Liver (tissue), 9 donors: ENCODE data around the gene SLC25A42. TPM values are rescaled to one million over a fixed set of nuclear protein-coding genes. Genes with fewer than 3 reads are reported as not detected.

Experiments
- DNase-seq: peaks from one replicate; pipeline ENCODE4 v3.0.0-alpha.2; 2017; ENCODE audit warnings: low spot score
- H3K27ac ChIP-seq, 2 donors: one replicate each; pipeline ENCODE4 v1.7.0; 2013; ENCODE audit warnings: inconsistent platforms in 2 of 2, low read length in 2 of 2, control low read depth in 1 of 2, low read depth in 1 of 2, mild to moderate bottlenecking in 1 of 2
- H3K27me3 ChIP-seq, 4 donors: one replicate each; pipeline versions ENCODE4 v1.6.1 to v1.7.0; 2013; ENCODE audit warnings: low read length in 3 of 4, inconsistent platforms in 1 of 4, mild to moderate bottlenecking in 1 of 4, moderate library complexity in 1 of 4; ENCODE audit not compliant: control insufficient read depth in 4 of 4, insufficient read depth in 4 of 4
- H3K36me3 ChIP-seq, 4 donors: one replicate each; pipeline versions ENCODE4 v1.6.1 to v1.7.0; 2013; ENCODE audit warnings: low read length in 3 of 4, mild to moderate bottlenecking in 3 of 4, low read depth in 1 of 4, moderate library complexity in 1 of 4; ENCODE audit not compliant: control insufficient read depth in 4 of 4, insufficient read depth in 3 of 4
- H3K4me1 ChIP-seq, 4 donors: one replicate each; pipeline versions ENCODE4 v1.6.1 to v1.7.0; 2013; ENCODE audit warnings: low read length in 3 of 4, mild to moderate bottlenecking in 3 of 4, moderate library complexity in 1 of 4; ENCODE audit not compliant: control insufficient read depth in 4 of 4, insufficient read depth in 4 of 4
- H3K4me3 ChIP-seq, 3 donors: one replicate each; pipeline versions ENCODE4 v1.6.1 to v1.7.0; 2013; ENCODE audit warnings: low read length in 3 of 3, control low read depth in 1 of 3, low read depth in 1 of 3, mild to moderate bottlenecking in 1 of 3
- H3K9ac ChIP-seq, 2 donors: one replicate each; pipeline ENCODE4 v1.7.0; 2013; ENCODE audit warnings: low read length in 2 of 2, mild to moderate bottlenecking in 2 of 2, moderate library complexity in 2 of 2, control low read depth in 1 of 2, low read depth in 1 of 2
- H3K9me3 ChIP-seq, 4 donors: one replicate each; pipeline versions ENCODE4 v1.6.1 to v1.7.0; 2013; ENCODE audit warnings: low read length in 3 of 4; ENCODE audit not compliant: control insufficient read depth in 4 of 4
- CTCF ChIP-seq: fragments of 150-350 bp; IDR thresholded peaks from 2 replicates; pipeline ENCODE4 v1.5.1; 2017; ENCODE audit warnings: improper control_type of control experiment, low read depth, low read length; ENCODE audit not compliant: missing input control
- GABPA ChIP-seq, 2 donors: IDR thresholded peaks in 1 of 2; conservative IDR thresholded peaks in 1 of 2; 2 replicates each; pipeline ENCODE4 v1.6.1; 2016; ENCODE audit warnings: antibody characterized with exemption in 2 of 2, mild to moderate bottlenecking in 1 of 2, moderate library complexity in 1 of 2
- JUND ChIP-seq, 2 donors: IDR thresholded peaks; 2 replicates each; pipeline ENCODE4 v1.6.1; 2016; ENCODE audit warnings: antibody characterized with exemption in 2 of 2
- MAX ChIP-seq: IDR thresholded peaks from 2 replicates; pipeline ENCODE4 v1.6.1; 2016; ENCODE audit warnings: antibody characterized with exemption
- NR2F2 ChIP-seq: IDR thresholded peaks from 2 replicates; pipeline ENCODE4 v1.6.1; 2016; ENCODE audit warnings: antibody characterized with exemption
- RAD21 ChIP-seq, 2 donors: IDR thresholded peaks; 2 replicates each; pipeline ENCODE4 v1.6.1; 2016; ENCODE audit warnings: antibody characterized with exemption in 2 of 2, mild to moderate bottlenecking in 2 of 2
- REST ChIP-seq: IDR thresholded peaks from 2 replicates; pipeline ENCODE4 v1.6.1; 2016; ENCODE audit warnings: antibody characterized with exemption, mild to moderate bottlenecking
- RXRA ChIP-seq, 2 donors: IDR thresholded peaks; 2 replicates each; pipeline ENCODE4 v1.6.1; 2017 to 2018; ENCODE audit warnings: antibody characterized with exemption in 2 of 2, mild to moderate bottlenecking in 1 of 2
- SP1 ChIP-seq: IDR thresholded peaks from 2 replicates; pipeline ENCODE4 v1.6.1; 2018; ENCODE audit warnings: antibody characterized with exemption, mild to moderate bottlenecking
- YY1 ChIP-seq: IDR thresholded peaks from 2 replicates; pipeline ENCODE4 v1.6.1; 2016; ENCODE audit warnings: antibody characterized with exemption, mild to moderate bottlenecking
- ZBTB33 ChIP-seq: IDR thresholded peaks from 2 replicates; pipeline ENCODE4 v1.6.1; 2016; ENCODE audit warnings: antibody characterized with exemption
- WGBS: extraction: QIAGEN DNeasy Blood & Tissue Kit; methylation state at CpG from one replicate; pipeline ENCODE4 v1.1.7; 2013; 5-methylcytosine and 5-hydroxymethylcytosine counted together
- polyA plus RNA-seq, 2 donors: library from polyadenylated mRNA; stranded (reverse) in 1 of 2; unstranded in 1 of 2; fragments of 200-250 nt in 1 of 2; fragments of >200 nt in 1 of 2; fragmentation: Nextera tagmentation in 1 of 2; extraction: Ambion mirVana in 1 of 2; gene quantifications; one replicate each; pipeline versions ENCODE4 v1.2.1 to v1.2.3, GENCODE V29; 2013 to 2015
- total RNA-seq, 2 donors: library from RNA; depleted of rRNA; stranded (reverse); fragments of >200 nt; gene quantifications; one replicate each; pipeline ENCODE4 v1.2.3, GENCODE V29; 2014
- donor health status: healthy.
- donor health status: healthy.
- donor health status: healthy.
- donor health status: healthy.
- donor health status: healthy.

Gene SLC25A42
- total and polyA plus RNA-seq, 4 donors, result 24.7 to 89.6 (median 60.2) TPM

- TF ChIP-seq JUND (IDR thresholded peaks at IDR 0.05), result no peak
- TF ChIP-seq ZBTB33, result no peak
- TF ChIP-seq NR2F2, result no peak
Measured at GRCh38 chr19:19139876-19140229, 76.1 kb downstream of the SLC25A42 start (continued).

GRCh38 chr19:19140476-19140875, 76.7 kb downstream of the SLC25A42 start:
- H3K9ac ChIP-seq, result no peak overlapping the region
- peaks cover 0 to 12% (median 6%) of the 10 kb centered on the region in 4 donors for H3K4me1 ChIP-seq
- no peak overlapping the region for H3K4me3 ChIP-seq
- H3K9me3 ChIP-seq, result no peaks in the 10 kb centered on the region
- H3K27me3 ChIP-seq, result no peaks in the 10 kb centered on the region
- no peak for TF ChIP-seq CTCF
- no peak for TF ChIP-seq GABPA (IDR thresholded peaks at IDR 0.05 in 1 of 2, conservative IDR thresholded peaks at IDR 0.05 in 1 of 2)
- TF ChIP-seq MAX, result no peak
- no peak for TF ChIP-seq YY1
- no peak for TF ChIP-seq RAD21 (IDR thresholded peaks at IDR 0.05)
- TF ChIP-seq SP1, result no peak
- H3K36me3 ChIP-seq, result no peaks in the 10 kb centered on the region
- 83% methylated on average over 5 of the region's 5 CpGs for WGBS
- no peak overlapping the region for H3K27ac ChIP-seq
- DNase-seq, result no peak

- H3K36me3 ChIP-seq, result peaks cover 0 to 3% (median 0%) of the 10 kb centered on the region in 4 donors
- no peak overlapping the region for H3K9ac ChIP-seq
- H3K4me1 ChIP-seq, result peaks cover 0 to 7% (median 3%) of the 10 kb centered on the region in 4 donors
- no peaks in the 10 kb centered on the region for H3K9me3 ChIP-seq
- no peak overlapping the region for H3K27ac ChIP-seq
- H3K27me3 ChIP-seq, result no peaks in the 10 kb centered on the region
- no peak for TF ChIP-seq CTCF
- TF ChIP-seq RXRA (IDR thresholded peaks at IDR 0.05), result no peak
- no peak for TF ChIP-seq GABPA (IDR thresholded peaks at IDR 0.05 in 1 of 2, conservative IDR thresholded peaks at IDR 0.05 in 1 of 2)
- no peak for TF ChIP-seq SP1
- TF ChIP-seq RAD21 (IDR thresholded peaks at IDR 0.05), result no peak
- no peak for TF ChIP-seq YY1
- no peak for TF ChIP-seq JUND (IDR thresholded peaks at IDR 0.05)
- no peak for TF ChIP-seq REST
- no peak overlapping the region for H3K4me3 ChIP-seq
- 68% methylated on average over 12 of the region's 12 CpGs for WGBS
- no peak for DNase-seq
Measured at GRCh38 chr19:19142347-19142746, 78.6 kb downstream of the SLC25A42 start.
